ENCODE measurements around the gene SH3PXD2B.

Gene SH3PXD2B

DNA sequence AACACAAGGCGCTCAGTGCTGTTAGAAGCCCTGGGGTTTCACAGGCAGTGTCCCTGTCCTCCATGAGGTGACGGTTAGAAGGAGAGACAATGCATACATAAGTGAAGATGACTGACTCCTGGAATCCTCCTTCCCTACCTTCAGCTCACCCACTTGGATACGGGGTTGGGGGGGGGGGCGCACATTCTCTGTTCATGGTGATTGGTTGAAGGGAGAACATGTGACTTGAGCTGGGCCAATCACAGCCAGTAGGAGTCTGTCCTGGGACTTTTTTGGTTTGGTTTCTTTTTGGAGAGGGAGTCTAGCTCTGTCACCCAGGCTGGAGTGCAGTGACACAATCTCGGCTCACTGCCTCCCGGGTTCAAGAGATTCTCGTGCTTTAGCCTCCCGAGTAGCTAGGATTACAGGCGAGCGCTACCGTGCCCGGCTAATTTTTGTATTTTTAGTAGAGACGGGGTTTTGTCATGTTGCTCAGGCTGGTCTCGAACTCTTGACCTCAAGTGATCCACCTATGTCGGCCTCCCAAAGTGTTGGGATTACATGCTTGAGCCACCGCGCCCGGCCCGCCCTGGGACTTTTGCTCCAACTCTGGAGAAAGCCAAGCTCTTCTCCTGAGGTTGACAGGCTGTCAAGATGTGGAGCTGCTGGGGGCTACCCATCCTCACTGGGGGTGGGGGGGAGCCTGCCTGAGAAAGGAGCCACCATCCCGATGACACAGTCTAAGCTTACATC lies 30.8 kb downstream of the SH3PXD2B start:
- TF ChIP-seq, protein P1, sequence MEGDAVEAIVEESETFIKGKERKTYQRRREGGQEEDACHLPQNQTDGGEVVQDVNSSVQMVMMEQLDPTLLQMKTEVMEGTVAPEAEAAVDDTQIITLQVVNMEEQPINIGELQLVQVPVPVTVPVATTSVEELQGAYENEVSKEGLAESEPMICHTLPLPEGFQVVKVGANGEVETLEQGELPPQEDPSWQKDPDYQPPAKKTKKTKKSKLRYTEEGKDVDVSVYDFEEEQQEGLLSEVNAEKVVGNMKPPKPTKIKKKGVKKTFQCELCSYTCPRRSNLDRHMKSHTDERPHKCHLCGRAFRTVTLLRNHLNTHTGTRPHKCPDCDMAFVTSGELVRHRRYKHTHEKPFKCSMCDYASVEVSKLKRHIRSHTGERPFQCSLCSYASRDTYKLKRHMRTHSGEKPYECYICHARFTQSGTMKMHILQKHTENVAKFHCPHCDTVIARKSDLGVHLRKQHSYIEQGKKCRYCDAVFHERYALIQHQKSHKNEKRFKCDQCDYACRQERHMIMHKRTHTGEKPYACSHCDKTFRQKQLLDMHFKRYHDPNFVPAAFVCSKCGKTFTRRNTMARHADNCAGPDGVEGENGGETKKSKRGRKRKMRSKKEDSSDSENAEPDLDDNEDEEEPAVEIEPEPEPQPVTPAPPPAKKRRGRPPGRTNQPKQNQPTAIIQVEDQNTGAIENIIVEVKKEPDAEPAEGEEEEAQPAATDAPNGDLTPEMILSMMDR (conservative IDR thresholded peaks at IDR 0.05; ENCODE audit: low read depth) = no peak
- peak overlapping the region; percentile 96 for H3K27ac ChIP-seq
- POLR2A ChIA-PET (ENCODE audit: low non-redundant PET) = interaction anchor here (1.0 kb wide), 1 partner anchor 13 kb away, joined by 3 read pairs; no protein-coding TSS in a partner anchor
- CTCF ChIA-PET = interaction anchor here (0.6 to 1.8 kb wide), 2 partner anchors 24 to 28 kb away, joined by 7 to 8 read pairs; no protein-coding TSS in a partner anchor
- DNase-seq (ENCODE audit: low spot score) = peak; percentile 58

GRCh38 chr5:172422255-172422654 lies 32.1 kb downstream of the SH3PXD2B start:
- POLR2A ChIA-PET (ENCODE audit: low non-redundant PET) = interaction anchor here (0.6 kb wide), 1 partner anchor 55 kb away, joined by 4 read pairs; no protein-coding TSS in a partner anchor
- peak overlapping the region; percentile 96 for H3K27ac ChIP-seq
- TF ChIP-seq, protein P1 (conservative IDR thresholded peaks at IDR 0.05; ENCODE audit: low read depth) = no peak
- CTCF ChIA-PET = interaction anchor here (0.6 to 4.1 kb wide), 3 partner anchors 17 to 362 kb away, joined by 3 to 23 read pairs (median 4); no protein-coding TSS in a partner anchor
- no peak for DNase-seq (ENCODE audit: low spot score)

DNA sequence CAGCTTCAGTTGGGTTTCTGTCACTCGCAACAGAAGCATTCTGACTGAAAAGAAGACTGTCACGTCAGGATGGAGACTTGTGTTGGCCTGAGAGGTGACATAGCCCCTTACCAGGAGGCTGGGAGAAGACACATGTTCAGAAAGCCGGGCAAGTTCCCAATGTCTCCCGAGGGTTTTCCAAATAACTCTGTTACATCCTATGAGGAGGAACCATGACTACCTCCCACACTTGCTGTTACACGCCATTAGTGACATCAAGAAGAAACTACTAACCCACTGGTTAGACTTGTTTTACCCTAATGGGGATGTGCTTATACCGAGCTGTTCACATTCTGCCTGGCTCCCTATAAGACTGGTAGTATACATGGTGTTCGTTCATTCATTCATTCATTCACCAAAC lies 33.3 kb downstream of the SH3PXD2B start:
- ChIA-PET CTCF (interaction anchor here (4.1 kb wide), 1 partner anchor 31 kb away, joined by 23 read pairs; no protein-coding TSS in a partner anchor), POLR2A (ENCODE audit: low non-redundant PET) (no interaction called here)
- peak overlapping the region; percentile 96 for H3K27ac ChIP-seq
- TF ChIP-seq, protein P1 (conservative IDR thresholded peaks at IDR 0.05; ENCODE audit: low read depth) = no peak
- DNase-seq (ENCODE audit: low spot score) = peak; percentile 35

GRCh38 chr5:172420235-172420939 lies 33.9 kb downstream of the SH3PXD2B start:
- H3K27ac ChIP-seq = peak overlapping the region; percentile 96

DNA sequence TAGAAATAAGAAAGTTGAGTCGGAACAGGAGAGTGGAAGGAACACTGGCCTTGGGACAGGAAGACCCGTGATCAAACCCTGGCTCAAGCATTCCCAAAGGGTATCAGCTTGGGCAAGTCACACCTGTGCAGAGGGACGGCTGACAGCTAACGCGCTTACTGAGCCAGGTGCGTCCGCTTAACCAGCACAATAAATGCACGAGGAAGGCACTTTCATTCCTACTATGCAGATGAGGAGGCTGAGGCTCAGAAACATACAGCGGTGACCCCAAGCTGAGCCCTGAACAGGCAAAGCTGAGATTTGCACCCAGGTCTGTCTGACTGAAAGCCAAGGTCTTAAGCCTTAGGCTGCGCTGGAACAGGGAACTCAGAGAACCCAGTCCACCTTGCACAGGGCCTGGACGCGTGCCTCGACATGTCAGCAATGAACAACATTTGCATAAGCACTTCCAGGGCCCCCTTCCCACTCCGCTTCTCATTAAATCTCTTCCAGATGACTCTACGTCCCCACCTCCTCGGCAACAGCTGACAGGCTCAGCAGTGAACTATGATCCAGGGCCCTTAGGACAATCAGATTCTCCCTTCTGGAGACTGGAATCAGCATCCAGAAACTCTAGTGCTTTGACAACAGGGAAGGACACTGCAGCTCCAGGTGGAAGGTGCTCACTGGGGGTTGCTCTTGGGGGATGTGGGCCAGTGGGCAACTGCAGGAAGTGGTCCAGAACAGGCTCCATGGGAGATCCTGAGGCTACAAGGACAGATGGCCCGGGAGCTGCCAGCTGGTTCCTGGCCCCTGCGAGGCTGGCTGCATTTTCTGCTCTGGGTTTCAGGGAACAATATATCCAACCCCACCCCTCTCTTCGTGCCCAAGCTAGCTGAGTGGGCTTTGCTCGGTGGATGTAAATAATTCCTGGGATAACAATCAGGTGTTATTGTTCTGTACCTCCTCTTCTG lies 35.2 kb downstream of the SH3PXD2B start:
- peak; percentile 86 for DNase-seq (ENCODE audit: low spot score)
- TF ChIP-seq, protein P1 (conservative IDR thresholded peaks at IDR 0.05; ENCODE audit: low read depth) = no peak
- POLR2A ChIA-PET (ENCODE audit: low non-redundant PET) = interaction anchor here (0.5 kb wide), 1 partner anchor 28 kb away, joined by 3 read pairs; no protein-coding TSS in a partner anchor
- peak overlapping the region; percentile 96 for H3K27ac ChIP-seq
- CTCF ChIA-PET = interaction anchor here (1.5 to 4.1 kb wide), 2 partner anchors 33 to 126 kb away, joined by 5 to 23 read pairs; no protein-coding TSS in a partner anchor

More at GRCh38 chr5:172420235-172420939, 33.9 kb downstream of the SH3PXD2B start:
- DNase-seq (ENCODE audit: low spot score) = peak; percentile 100
- CTCF ChIA-PET = interaction anchor here (4.1 kb wide), 1 partner anchor 31 kb away, joined by 23 read pairs; no protein-coding TSS in a partner anchor
- POLR2A ChIA-PET (ENCODE audit: low non-redundant PET) = no interaction called here
- TF ChIP-seq, protein P1 (conservative IDR thresholded peaks at IDR 0.05; ENCODE audit: low read depth) = no peak

All from RWPE1 (cell line).